Lung (tissue), 12 donors: ENCODE measurements around the gene PPP2R2C. TPM values are rescaled to one million over a fixed set of nuclear protein-coding genes. Genes with fewer than 3 reads are reported as not detected.

Source experiments
- ATAC-seq: fragments of 200-7000 bp; cut with Tn5 transposase; one replicate; pipeline ENCODE4 v1.9.1; 2020; ENCODE audit warnings: moderate number of reproducible peaks; ENCODE audit not compliant: insufficient read depth, low FRiP score
- DNase-seq, 3 donors: peaks; one replicate each; pipeline ENCODE4 v3.0.0-alpha.2; 2013 to 2017
- H3K27ac ChIP-seq, 2 donors: one replicate each; pipeline ENCODE4 v1.5.1; 2013; ENCODE audit warnings: mild to moderate bottlenecking in 2 of 2, moderate library complexity in 2 of 2, control low read depth in 1 of 2, inconsistent platforms in 1 of 2, low read depth in 1 of 2, low read length in 1 of 2
- H3K27me3 ChIP-seq, 3 donors: one replicate each; pipeline ENCODE4 v1.5.1; 2013; ENCODE audit warnings: low read length in 2 of 3; ENCODE audit not compliant: control insufficient read depth in 3 of 3, insufficient read depth in 3 of 3
- H3K36me3 ChIP-seq, 4 donors: one replicate each; pipeline ENCODE4 v1.5.1; 2013; ENCODE audit warnings: low read length in 4 of 4, mild to moderate bottlenecking in 1 of 4, moderate library complexity in 1 of 4; ENCODE audit not compliant: control insufficient read depth in 4 of 4, insufficient read depth in 4 of 4
- H3K4me1 ChIP-seq, 5 donors: one replicate each; pipeline ENCODE4 v1.5.1; 2013; ENCODE audit warnings: low read length in 5 of 5, mild to moderate bottlenecking in 2 of 5, moderate library complexity in 1 of 5; ENCODE audit not compliant: control insufficient read depth in 5 of 5, insufficient read depth in 5 of 5
- H3K4me3 ChIP-seq: one replicate; pipeline ENCODE4 v1.5.1; 2013; ENCODE audit warnings: mild to moderate bottlenecking, control low read depth, moderate library complexity
- H3K9ac ChIP-seq, 2 donors: one replicate each; pipeline ENCODE4 v1.5.1; 2013; ENCODE audit warnings: low read length in 2 of 2, control low read depth in 1 of 2; ENCODE audit not compliant: insufficient read depth in 1 of 2
- H3K9me3 ChIP-seq, 4 donors: one replicate each; pipeline ENCODE4 v1.5.1; 2013; ENCODE audit warnings: low read length in 3 of 4, mild to moderate bottlenecking in 1 of 4, moderate library complexity in 1 of 4; ENCODE audit not compliant: control insufficient read depth in 4 of 4, insufficient read depth in 3 of 4
- WGBS, 2 donors: extraction: QIAGEN DNeasy Blood & Tissue Kit; methylation state at CpG; one replicate each; pipeline ENCODE4 v1.1.7; 2013; 5-methylcytosine and 5-hydroxymethylcytosine counted together
- polyA plus RNA-seq, 2 donors: library from polyadenylated mRNA; stranded (reverse); fragments of 200-250 nt; gene quantifications; one replicate each; pipeline ENCODE4 v1.2.1, GENCODE V29; 2013
- total RNA-seq, 2 donors: library from RNA; depleted of rRNA in 1 of 2; stranded (reverse); fragments of >200 nt in 1 of 2; gene quantifications; one replicate each; pipeline ENCODE4 v1.2.1, GENCODE V29; 2014 to 2021
- TF ChIP-seq, protein P1 (sequence below): IDR thresholded peaks from 2 replicates; pipeline ENCODE4 v1.5.1; 2012; ENCODE audit warnings: mild to moderate bottlenecking; ENCODE audit errors: control extremely low read depth, extremely low read depth
- donor health status: control.
- donor health status: control.
- donor health status: Bipolar disorder and iron deficiency.
- donor health status: healthy.
- donor health status: DM: yes; HTN: yes; CAD: no.

The PPP2R2C gene
- total and polyA plus RNA-seq, 4 donors: 0.03 to 0.57 (median 0.04) TPM

DNA sequence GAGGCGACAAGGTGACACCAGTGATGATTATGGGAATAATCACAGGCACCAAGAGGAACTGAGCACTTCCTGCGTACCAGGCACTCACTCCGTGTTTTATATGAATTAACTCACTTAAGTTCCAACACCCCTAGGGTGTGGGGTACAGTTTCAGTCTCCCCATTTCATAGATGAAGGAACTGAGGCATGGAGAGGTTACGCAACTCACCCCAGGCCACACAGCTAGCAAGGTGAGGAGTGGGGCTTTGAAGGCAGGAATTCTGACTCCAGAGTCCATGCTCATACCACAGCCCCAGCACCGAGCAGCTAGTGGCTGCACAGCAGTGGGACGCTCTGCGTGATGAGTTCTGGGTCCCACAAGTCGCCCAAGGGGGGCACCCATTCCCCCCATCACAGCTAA is 29.9 kb downstream of the PPP2R2C start:
- TF ChIP-seq, protein P1, sequence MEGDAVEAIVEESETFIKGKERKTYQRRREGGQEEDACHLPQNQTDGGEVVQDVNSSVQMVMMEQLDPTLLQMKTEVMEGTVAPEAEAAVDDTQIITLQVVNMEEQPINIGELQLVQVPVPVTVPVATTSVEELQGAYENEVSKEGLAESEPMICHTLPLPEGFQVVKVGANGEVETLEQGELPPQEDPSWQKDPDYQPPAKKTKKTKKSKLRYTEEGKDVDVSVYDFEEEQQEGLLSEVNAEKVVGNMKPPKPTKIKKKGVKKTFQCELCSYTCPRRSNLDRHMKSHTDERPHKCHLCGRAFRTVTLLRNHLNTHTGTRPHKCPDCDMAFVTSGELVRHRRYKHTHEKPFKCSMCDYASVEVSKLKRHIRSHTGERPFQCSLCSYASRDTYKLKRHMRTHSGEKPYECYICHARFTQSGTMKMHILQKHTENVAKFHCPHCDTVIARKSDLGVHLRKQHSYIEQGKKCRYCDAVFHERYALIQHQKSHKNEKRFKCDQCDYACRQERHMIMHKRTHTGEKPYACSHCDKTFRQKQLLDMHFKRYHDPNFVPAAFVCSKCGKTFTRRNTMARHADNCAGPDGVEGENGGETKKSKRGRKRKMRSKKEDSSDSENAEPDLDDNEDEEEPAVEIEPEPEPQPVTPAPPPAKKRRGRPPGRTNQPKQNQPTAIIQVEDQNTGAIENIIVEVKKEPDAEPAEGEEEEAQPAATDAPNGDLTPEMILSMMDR: no peak
- H3K9me3 ChIP-seq: peaks cover 0 to 11% (median 0%) of the 10 kb centered on the region in 4 donors
- 74 to 81% methylated on average over 8 of the region's 8 CpGs for WGBS, 2 donors
- peaks cover 0 to 7% (median 0%) of the 10 kb centered on the region in 3 donors for H3K27me3 ChIP-seq
- H3K4me3 ChIP-seq: no peak overlapping the region
- no peak overlapping the region for H3K27ac ChIP-seq
- ATAC-seq (no peak), DNase-seq (no peak)
- no peak overlapping the region for H3K9ac ChIP-seq
- no peaks in the 10 kb centered on the region for H3K36me3 ChIP-seq
- H3K4me1 ChIP-seq: peaks cover 0 to 12% (median 0%) of the 10 kb centered on the region in 5 donors

DNA sequence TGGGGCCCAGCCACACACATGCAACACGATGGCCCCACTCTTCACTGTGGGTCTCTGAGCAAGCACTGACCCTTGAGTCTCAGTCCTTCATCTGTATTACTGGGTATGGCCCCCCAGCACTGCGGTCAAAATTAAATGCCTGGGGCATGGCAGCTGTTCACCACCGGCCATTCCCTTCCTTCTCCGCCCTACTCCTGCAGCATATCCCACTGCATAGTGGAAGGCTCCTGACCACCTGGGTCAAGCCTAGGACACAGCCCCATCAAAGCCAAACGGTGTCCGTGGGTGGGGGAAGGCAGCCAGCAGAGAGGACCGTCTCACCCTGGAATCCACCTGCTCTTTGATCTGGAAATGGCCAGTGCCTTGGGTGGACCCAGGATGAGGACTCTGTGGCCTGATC is 30.7 kb downstream of the PPP2R2C start:
- Histone ChIP-seq H3K4me1 (peaks cover 0 to 8% (median 0%) of the 10 kb centered on the region in 5 donors), H3K9me3 (peaks cover 0 to 11% (median 0%) of the 10 kb centered on the region in 4 donors), H3K36me3 (no peaks in the 10 kb centered on the region), H3K27me3 (peaks cover 0 to 4% (median 0%) of the 10 kb centered on the region in 3 donors), H3K27ac (no peak overlapping the region), H3K4me3 (no peak overlapping the region), H3K9ac (no peak overlapping the region)
- DNase-seq (no peak), ATAC-seq (no peak)
- 82 to 88% methylated on average over 6 to 7 of the region's 7 CpGs for WGBS, 2 donors
- TF ChIP-seq, protein P1: no peak

- Histone ChIP-seq H3K4me1 (peaks cover 0 to 2% (median 0%) of the 10 kb centered on the region in 5 donors), H3K4me3 (no peak overlapping the region), H3K27me3 (peaks cover 0 to 4% (median 0%) of the 10 kb centered on the region in 3 donors), H3K27ac (no peak overlapping the region), H3K9ac (no peak overlapping the region), H3K36me3 (no peaks in the 10 kb centered on the region), H3K9me3 (peaks cover 0 to 11% (median 0%) of the 10 kb centered on the region in 4 donors)
- WGBS, 2 donors: 65 to 78% methylated on average over 6 of the region's 6 CpGs
- ATAC-seq: no peak
- TF ChIP-seq, protein P1: no peak
- DNase-seq: no peak
Measured at GRCh38 chr4:6441202-6441582, 31.2 kb downstream of the PPP2R2C start.
